Stomach (tissue), 4 donors: ENCODE results near the gene ILK.

Experiments
- CTCF ChIP-seq, 7 experiments: fragments of 450-650 bp in 4 of 7; fragments of 200-600 bp in 3 of 7; sonication (generic) in 3 of 7; IDR thresholded peaks; one replicate each; pipeline ENCODE4 v1.5.1; 2016 to 2019; ENCODE audit warnings: antibody characterized with exemption in 7 of 7, control low read depth in 2 of 7, mild to moderate bottlenecking in 1 of 7
- POLR2A ChIP-seq, 4 donors: fragments of 450-650 bp; IDR thresholded peaks; one replicate each; pipeline ENCODE4 v1.6.1; 2016; ENCODE audit warnings: antibody characterized with exemption in 4 of 4, control low read depth in 2 of 4, mild to moderate bottlenecking in 1 of 4, moderate library complexity in 1 of 4

DNA sequence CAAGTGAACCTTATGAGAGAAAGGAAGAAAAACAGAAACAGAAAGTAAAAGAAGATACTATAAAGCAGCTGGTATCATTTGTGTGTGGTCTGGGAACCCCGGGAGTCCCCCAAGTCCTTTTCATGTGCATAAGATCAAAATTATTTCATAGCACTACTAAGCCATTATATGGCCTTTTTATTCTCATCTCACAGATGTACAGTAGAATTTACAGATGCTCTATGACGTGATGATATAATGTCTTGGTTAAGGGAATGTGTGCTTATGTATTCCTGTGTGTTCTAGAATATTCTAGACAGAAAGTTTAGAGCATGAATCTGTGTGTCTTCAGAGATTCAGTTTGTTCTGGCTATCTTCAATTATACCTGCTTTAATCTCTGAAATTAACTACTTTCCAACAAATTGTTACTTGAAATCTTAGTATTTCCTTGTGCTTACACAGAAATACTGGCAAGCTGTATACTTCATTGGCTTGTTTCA lies 24.2 kb downstream of the ILK start:
- TF ChIP-seq CTCF (IDR thresholded peaks at IDR 0.05) (no peak), POLR2A (IDR thresholded peaks at IDR 0.05) (no peak)
